ENCODE measurements around the gene OR4F17. TPM values are rescaled to one million over a fixed set of nuclear protein-coding genes. Genes with fewer than 3 reads are reported as not detected.

The OR4F17 gene
- not detected in 2 replicates for total RNA-seq

GRCh38 chr19:106804-107203, at the start of gene OR4F17:
TSS of gene OR4F17 (plus strand) at chr19:107104. CDS start at chr19:110679, 3,575 bp downstream.

Other genes starting within 250 kb of the OR4F17 start
- 12.0 and 18.5 TPM in 2 replicates for gene PLPP2, start 184.3 kb downstream of the OR4F17 start, total RNA-seq
- gene MIER2, start 237.7 kb downstream of the OR4F17 start, total RNA-seq: 14.6 and 24.5 TPM in 2 replicates